ENCODE measurements around the gene ST14. TPM values are rescaled to one million over a fixed set of nuclear protein-coding genes. Genes with fewer than 3 reads are reported as not detected.

ST14 gene
- total and polyA plus RNA-seq, 10 of the 15 experiments (the other 5 are each of a cell fraction or from before 2014, with no cell fraction given), result 0.02 to 3.9 (median 0.73) TPM; not detected in 2

DNA sequence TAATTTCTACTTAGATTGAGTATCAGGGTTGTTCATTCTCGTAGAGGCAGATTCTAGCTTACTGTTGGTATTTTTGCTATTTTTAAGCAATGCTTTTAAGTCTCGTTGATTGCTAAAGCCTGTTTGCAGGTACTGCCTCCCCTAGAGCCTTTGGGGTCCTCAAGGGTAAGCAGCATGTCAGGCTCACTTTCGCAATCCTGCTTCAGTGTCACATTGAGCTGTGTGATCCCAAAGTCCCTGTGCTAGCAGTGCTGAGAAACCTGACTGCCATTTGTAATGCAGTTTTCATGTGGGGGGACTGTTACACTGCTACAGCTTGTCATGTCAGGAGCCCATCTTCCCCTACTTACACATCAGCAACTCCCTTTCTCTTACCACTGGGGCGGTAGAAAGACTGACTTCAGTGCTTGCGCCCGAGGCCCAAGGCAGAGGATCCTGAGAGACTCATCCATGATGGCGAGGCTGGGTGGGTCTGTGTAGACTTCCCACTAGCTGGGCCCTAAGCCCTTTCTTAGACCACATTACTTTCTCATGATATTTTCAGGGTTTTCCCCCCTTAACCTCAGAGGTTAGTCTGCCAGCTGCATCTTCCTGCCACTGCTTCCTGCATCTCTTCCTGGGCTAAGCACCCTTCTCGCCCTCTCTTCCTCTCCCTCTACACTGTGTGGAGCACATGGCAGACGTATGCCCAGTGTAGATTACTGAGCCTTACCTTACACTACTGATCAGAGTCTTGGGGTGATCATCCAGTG lies 40.8 kb upstream of the ST14 start (continued):
- TF ChIP-seq POU2F2 (IDR thresholded peaks at IDR 0.05; ENCODE audit: borderline replicate concordance, low read depth, low read length) (no peak), NFIC (IDR thresholded peaks at IDR 0.05; ENCODE audit: low read depth, low read length) (no peak), TCF3 (IDR thresholded peaks at IDR 0.05; ENCODE audit: borderline replicate concordance, insufficient read depth, low read depth, low read length) (0 out of 2 replicates have a peak, but pooled peaks have one; percentile 27), TCF12 (IDR thresholded peaks at IDR 0.05; ENCODE audit: low read depth, low read length) (0 out of 2 replicates have a peak, but pooled peaks have one; percentile 29), NFYB (IDR thresholded peaks at IDR 0.05; ENCODE audit: insufficient read depth, low read depth, low read length) (no peak)
- TF ChIP-seq, protein P1, sequence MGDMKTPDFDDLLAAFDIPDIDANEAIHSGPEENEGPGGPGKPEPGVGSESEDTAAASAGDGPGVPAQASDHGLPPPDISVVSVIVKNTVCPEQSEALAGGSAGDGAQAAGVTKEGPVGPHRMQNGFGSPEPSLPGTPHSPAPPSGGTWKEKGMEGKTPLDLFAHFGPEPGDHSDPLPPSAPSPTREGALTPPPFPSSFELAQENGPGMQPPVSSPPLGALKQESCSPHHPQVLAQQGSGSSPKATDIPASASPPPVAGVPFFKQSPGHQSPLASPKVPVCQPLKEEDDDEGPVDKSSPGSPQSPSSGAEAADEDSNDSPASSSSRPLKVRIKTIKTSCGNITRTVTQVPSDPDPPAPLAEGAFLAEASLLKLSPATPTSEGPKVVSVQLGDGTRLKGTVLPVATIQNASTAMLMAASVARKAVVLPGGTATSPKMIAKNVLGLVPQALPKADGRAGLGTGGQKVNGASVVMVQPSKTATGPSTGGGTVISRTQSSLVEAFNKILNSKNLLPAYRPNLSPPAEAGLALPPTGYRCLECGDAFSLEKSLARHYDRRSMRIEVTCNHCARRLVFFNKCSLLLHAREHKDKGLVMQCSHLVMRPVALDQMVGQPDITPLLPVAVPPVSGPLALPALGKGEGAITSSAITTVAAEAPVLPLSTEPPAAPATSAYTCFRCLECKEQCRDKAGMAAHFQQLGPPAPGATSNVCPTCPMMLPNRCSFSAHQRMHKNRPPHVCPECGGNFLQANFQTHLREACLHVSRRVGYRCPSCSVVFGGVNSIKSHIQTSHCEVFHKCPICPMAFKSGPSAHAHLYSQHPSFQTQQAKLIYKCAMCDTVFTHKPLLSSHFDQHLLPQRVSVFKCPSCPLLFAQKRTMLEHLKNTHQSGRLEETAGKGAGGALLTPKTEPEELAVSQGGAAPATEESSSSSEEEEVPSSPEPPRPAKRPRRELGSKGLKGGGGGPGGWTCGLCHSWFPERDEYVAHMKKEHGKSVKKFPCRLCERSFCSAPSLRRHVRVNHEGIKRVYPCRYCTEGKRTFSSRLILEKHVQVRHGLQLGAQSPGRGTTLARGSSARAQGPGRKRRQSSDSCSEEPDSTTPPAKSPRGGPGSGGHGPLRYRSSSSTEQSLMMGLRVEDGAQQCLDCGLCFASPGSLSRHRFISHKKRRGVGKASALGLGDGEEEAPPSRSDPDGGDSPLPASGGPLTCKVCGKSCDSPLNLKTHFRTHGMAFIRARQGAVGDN (IDR thresholded peaks at IDR 0.05), result no peak
- TF ChIP-seq, protein P2, sequence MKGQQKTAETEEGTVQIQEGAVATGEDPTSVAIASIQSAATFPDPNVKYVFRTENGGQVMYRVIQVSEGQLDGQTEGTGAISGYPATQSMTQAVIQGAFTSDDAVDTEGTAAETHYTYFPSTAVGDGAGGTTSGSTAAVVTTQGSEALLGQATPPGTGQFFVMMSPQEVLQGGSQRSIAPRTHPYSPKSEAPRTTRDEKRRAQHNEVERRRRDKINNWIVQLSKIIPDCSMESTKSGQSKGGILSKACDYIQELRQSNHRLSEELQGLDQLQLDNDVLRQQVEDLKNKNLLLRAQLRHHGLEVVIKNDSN (IDR thresholded peaks at IDR 0.05; ENCODE audit: borderline replicate concordance, extremely low read length, insufficient read depth, low read depth, low read length), result no peak

Measured in GM12878 (cell line).